Smooth muscle cell (in vitro differentiated cells): Measurements from ENCODE around the gene SIAE. TPM values are rescaled to one million over a fixed set of nuclear protein-coding genes. Genes with fewer than 3 reads are reported as not detected.

Experiments used
- DNase-seq: peaks from one replicate; lab custom pipeline; 2025; ENCODE audit not compliant: unreplicated experiment; lab: John Stamatoyannopoulos, UW
- H2AFZ ChIP-seq: fragments of 200-600 bp; sonication (generic); 2 replicates; pipeline ENCODE4 v1.6.0; 2016; ENCODE audit warnings: antibody characterized with exemption, low read depth, mild to moderate bottlenecking
- H3F3A ChIP-seq: fragments of 200-600 bp; sonication (generic); 2 replicates; pipeline ENCODE4 v1.6.0; 2017; ENCODE audit warnings: antibody characterized with exemption, low read depth
- H3K27ac ChIP-seq: fragments of 200-600 bp; sonication (generic); 2 replicates; pipeline ENCODE4 v1.5.1; 2016; ENCODE audit warnings: low read depth, mild to moderate bottlenecking
- H3K27me3 ChIP-seq: fragments of 200-600 bp; sonication (generic); 2 replicates; pipeline ENCODE4 v1.6.1; 2016; ENCODE audit warnings: low read depth, mild to moderate bottlenecking
- H3K36me3 ChIP-seq: fragments of 200-600 bp; sonication (generic); 2 replicates; pipeline ENCODE4 v1.5.1; 2016; ENCODE audit warnings: low read depth
- H3K4me1 ChIP-seq: fragments of 200-600 bp; sonication (generic); 2 replicates; pipeline ENCODE4 v1.5.1; 2016; ENCODE audit warnings: low read depth
- H3K4me2 ChIP-seq: fragments of 200-600 bp; sonication (generic); 2 replicates; pipeline ENCODE4 v1.6.0; 2016; ENCODE audit warnings: mild to moderate bottlenecking
- H3K4me3 ChIP-seq: fragments of 200-600 bp; sonication (generic); 2 replicates; pipeline ENCODE4 v1.5.1; 2016; ENCODE audit warnings: mild to moderate bottlenecking
- H3K79me2 ChIP-seq: fragments of 200-600 bp; sonication (generic); 2 replicates; pipeline ENCODE4 v1.6.0; 2016; ENCODE audit warnings: low read depth, mild to moderate bottlenecking
- H3K9ac ChIP-seq: fragments of 200-600 bp; sonication (generic); 2 replicates; pipeline ENCODE4 v1.6.0; 2016; ENCODE audit warnings: low read depth
- H3K9me3 ChIP-seq: fragments of 200-600 bp; sonication (generic); replicated peaks from 2 replicates; pipeline ENCODE4 v1.5.1; 2016; ENCODE audit warnings: low read depth
- H4K20me1 ChIP-seq: fragments of 200-600 bp; sonication (generic); 2 replicates; pipeline ENCODE4 v1.6.0; 2016; ENCODE audit warnings: low read depth
- CTCF ChIP-seq: fragments of 200-600 bp; sonication (generic); IDR thresholded peaks from 2 replicates; pipeline ENCODE4 v1.5.1; 2017; ENCODE audit warnings: borderline replicate concordance, mild to moderate bottlenecking, antibody characterized with exemption; ENCODE audit not compliant: insufficient read depth, poor library complexity, severe bottlenecking
- WGBS: methylation state at CpG from one replicate; pipeline ENCODE4 v1.1.7; 2016; ENCODE audit warnings: low lambda C conversion rate; 5-methylcytosine and 5-hydroxymethylcytosine counted together
- polyA plus RNA-seq: library from polyadenylated mRNA; unstranded; fragments of >200 nt; fragmentation: Nextera tagmentation; extraction: Ambion mirVana; gene quantifications from 2 replicates; pipeline ENCODE4 v1.2.1, GENCODE V29; 2016
- total RNA-seq: library from RNA; depleted of rRNA; stranded (reverse); fragments of >200 nt; gene quantifications from 2 replicates; pipeline ENCODE4 v1.2.3, GENCODE V29; 2014

The SIAE gene
- total RNA-seq (12.5 and 14.1 TPM in 2 replicates), polyA plus RNA-seq (9.7 and 11.5 TPM in 2 replicates)

DNA sequence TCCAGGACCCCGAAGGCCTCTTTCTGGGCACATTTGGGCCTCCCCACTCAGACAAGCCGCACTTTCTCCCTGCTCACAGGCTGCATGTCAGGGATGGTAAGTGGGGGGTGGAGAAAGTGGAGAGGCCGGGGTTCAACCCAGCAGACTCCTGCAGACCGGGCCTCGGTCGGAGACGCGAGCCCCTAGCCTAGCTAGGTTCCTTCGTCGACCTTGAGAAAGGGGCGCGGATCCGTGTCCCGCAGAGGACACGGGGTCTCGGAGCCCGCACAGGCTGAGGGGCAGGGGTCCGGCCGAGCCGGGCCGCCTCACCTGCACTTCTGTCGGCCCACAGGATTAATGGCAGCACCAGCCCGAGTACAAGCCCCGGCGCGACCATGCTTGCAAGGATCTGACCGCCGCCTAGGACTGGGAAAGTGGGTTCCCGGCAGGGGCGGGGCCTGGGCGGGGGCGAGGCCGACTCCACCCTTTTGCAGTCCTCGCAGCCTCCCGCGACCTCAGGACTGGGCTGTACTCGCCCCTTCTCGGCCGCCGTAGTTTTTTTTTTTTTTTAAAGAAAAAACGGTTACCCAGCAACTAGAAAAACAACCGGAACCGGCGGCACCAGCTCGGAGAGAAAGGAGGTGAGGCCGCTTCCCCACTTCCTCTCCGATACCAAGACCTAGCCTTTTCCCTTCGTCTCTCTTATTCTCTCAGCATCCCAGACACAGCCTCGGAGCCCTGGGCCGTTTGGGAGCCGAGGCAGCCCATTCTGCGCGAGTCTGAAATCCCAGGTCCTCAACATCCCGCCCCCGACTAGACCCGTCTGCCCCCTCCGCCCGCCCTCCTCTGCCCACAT, at the start of gene SIAE, which contains the start of gene SPA17:
TSS of gene SIAE (minus strand) at position 407 of the 835 bp plus-strand sequence. CDS start at position 376, 31 bp downstream.
TSS of gene SPA17 (plus strand) at position 572 of the 835 bp plus-strand sequence. CDS start 1,361 bp downstream, outside the sequence.
- peak within 1 kb of the TSS; percentile 82 for H3K4me3 ChIP-seq
- no peaks in the 10 kb centered on the region for H4K20me1 ChIP-seq
- H3K79me2 ChIP-seq: no peaks in the 10 kb centered on the region
- WGBS: 1% methylated on average over 49 of the region's 58 CpGs
- peak; percentile 73 for DNase-seq
- H2AFZ ChIP-seq: peak within 1 kb of the TSS; percentile 99
- no peaks in the 10 kb centered on the region for H3K9me3 ChIP-seq
- H3K4me2 ChIP-seq: peak within 1 kb of the TSS; percentile 100
- H3K27ac ChIP-seq: peak within 1 kb of the TSS; percentile 65
- TF ChIP-seq CTCF: no peak
- H3K4me1 ChIP-seq: peaks cover 8% of the 10 kb centered on the region
- H3K9ac ChIP-seq: peak within 1 kb of the TSS; percentile 91
- H3K36me3 ChIP-seq: no peaks in the 10 kb centered on the region
- no peaks in the 10 kb centered on the region for H3F3A ChIP-seq
- no peaks in the 10 kb centered on the region for H3K27me3 ChIP-seq

DNA sequence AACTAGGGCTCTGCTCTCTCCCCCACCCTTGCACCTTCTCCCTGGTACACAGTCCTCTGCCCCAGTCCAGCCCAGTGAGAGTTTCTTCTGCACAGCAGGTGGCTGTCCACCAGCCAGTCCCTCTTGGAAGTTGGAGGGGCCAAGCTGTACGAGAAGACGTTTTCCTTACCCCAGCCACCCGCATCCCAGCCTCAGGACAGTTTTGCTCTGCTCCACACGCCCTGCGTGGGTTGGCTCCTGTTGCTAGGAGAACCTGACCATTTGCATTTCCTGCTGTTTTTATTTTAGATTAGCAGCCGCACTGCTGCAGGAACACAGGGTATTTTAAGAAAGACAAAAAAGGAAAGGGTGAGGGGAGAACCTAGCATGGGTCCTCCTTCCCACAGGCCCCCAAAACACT, 48.6 kb upstream of the SIAE start:
- Histone ChIP-seq H3K9ac (no peak overlapping the region), H3K4me2 (no peak overlapping the region), H3K4me1 (peaks cover 23% of the 10 kb centered on the region), H3K4me3 (no peak overlapping the region), H3K36me3 (no peaks in the 10 kb centered on the region), H3K79me2 (no peaks in the 10 kb centered on the region), H3K9me3 (no peaks in the 10 kb centered on the region), H3F3A (no peaks in the 10 kb centered on the region), H3K27ac (no peak overlapping the region), H4K20me1 (no peaks in the 10 kb centered on the region), H2AFZ (no peak overlapping the region), H3K27me3 (peaks cover 73% of the 10 kb centered on the region)
- WGBS: 70% methylated on average over 6 of the region's 6 CpGs
- TF ChIP-seq CTCF: no peak
- no peak for DNase-seq

DNA sequence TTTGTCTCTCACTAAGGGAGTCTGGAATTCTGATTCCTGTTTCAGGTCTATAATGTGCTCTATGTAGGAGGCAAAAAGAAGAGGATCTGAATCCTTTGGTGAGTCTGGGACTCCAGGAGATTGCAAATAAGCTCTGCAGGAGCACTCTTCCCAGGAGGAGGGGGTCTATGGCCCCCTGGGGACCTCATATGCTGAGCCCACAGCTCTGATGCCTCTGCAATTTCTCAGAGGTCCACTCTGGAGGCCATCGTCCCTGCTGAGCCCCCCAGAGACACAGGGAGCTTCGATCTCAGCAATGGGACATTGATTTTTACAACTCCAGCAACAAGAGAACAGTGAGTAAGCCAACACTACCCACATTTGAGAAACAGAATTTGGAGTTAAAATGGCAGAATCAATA, 46.0 kb upstream of the SIAE start:
- no peaks in the 10 kb centered on the region for H3F3A ChIP-seq
- H4K20me1 ChIP-seq: no peaks in the 10 kb centered on the region
- no peaks in the 10 kb centered on the region for H3K9me3 ChIP-seq
- no peak overlapping the region for H2AFZ ChIP-seq
- no peak for TF ChIP-seq CTCF
- H3K27me3 ChIP-seq: peaks cover 95% of the 10 kb centered on the region
- no peaks in the 10 kb centered on the region for H3K79me2 ChIP-seq
- no peak overlapping the region for H3K9ac ChIP-seq
- H3K4me1 ChIP-seq: peaks cover 15% of the 10 kb centered on the region
- H3K27ac ChIP-seq: no peak overlapping the region
- WGBS: 50% methylated on average over 2 of the region's 2 CpGs
- H3K4me2 ChIP-seq: no peak overlapping the region
- DNase-seq: no peak
- H3K36me3 ChIP-seq: no peaks in the 10 kb centered on the region
- H3K4me3 ChIP-seq: no peak overlapping the region
